Osteoblast (primary cell): ENCODE measurements around the gene SUGP2. TPM values are rescaled to one million over a fixed set of nuclear protein-coding genes. Genes with fewer than 3 reads are reported as not detected.
A peak's percentile ranks its signal among the peaks of the same experiment; 100 is the strongest.

Experiments used
- DNase-seq: peaks from one replicate; pipeline ENCODE4 v3.0.0; 2011; ENCODE audit warnings: low spot score, mixed read lengths; ENCODE audit not compliant: insufficient read length; ENCODE audit errors: missing footprints
- H2AFZ ChIP-seq: 2 replicates; pipeline ENCODE4 v1.6.0; 2011; ENCODE audit warnings: mild to moderate bottlenecking, low read length
- H3K27ac ChIP-seq: 2 replicates; pipeline ENCODE4 v1.5.1; 2011; ENCODE audit warnings: mild to moderate bottlenecking, low read depth, low read length, moderate library complexity
- H3K27me3 ChIP-seq: 2 replicates; pipeline ENCODE4 v1.6.0; 2012; ENCODE audit warnings: mild to moderate bottlenecking, control low read depth, inconsistent platforms, low read length, moderate library complexity; ENCODE audit not compliant: insufficient read depth
- H3K36me3 ChIP-seq: 2 replicates; pipeline ENCODE4 v1.5.1; 2011; ENCODE audit warnings: mild to moderate bottlenecking, low read length, control low read depth, moderate library complexity; ENCODE audit not compliant: insufficient read depth
- H3K4me1 ChIP-seq: 2 replicates; pipeline ENCODE4 v1.5.1; 2011; ENCODE audit warnings: mild to moderate bottlenecking, low read length, control low read depth, moderate library complexity; ENCODE audit not compliant: insufficient read depth
- H3K4me2 ChIP-seq: 2 replicates; pipeline ENCODE4 v1.6.0; 2011; ENCODE audit warnings: mild to moderate bottlenecking, low read length; ENCODE audit not compliant: insufficient read depth
- H3K4me3 ChIP-seq: fragments of 200-600 bp; sonication (generic); 3 replicates; pipeline ENCODE4 v1.5.1; 2012; ENCODE audit warnings: mild to moderate bottlenecking, low read length, inconsistent platforms; ENCODE audit not compliant: insufficient read depth
- H3K79me2 ChIP-seq: 2 replicates; pipeline ENCODE4 v1.6.0; 2012; ENCODE audit warnings: mild to moderate bottlenecking, low read length, control low read depth, inconsistent platforms; ENCODE audit not compliant: insufficient read depth
- H3K9me3 ChIP-seq: 2 replicates; pipeline ENCODE4 v1.5.1; 2011; ENCODE audit warnings: low read depth, low read length, control low read depth
- H4K20me1 ChIP-seq: 2 replicates; pipeline ENCODE4 v1.6.0; 2012; ENCODE audit warnings: mild to moderate bottlenecking, low read length, control low read depth; ENCODE audit not compliant: insufficient read depth
- CTCF ChIP-seq: IDR thresholded peaks from 2 replicates; pipeline ENCODE4 v1.5.1; 2011; ENCODE audit warnings: mild to moderate bottlenecking, low read depth, low read length, moderate library complexity; ENCODE audit errors: extremely low read depth
- total RNA-seq: library from RNA; depleted of rRNA; stranded (reverse); fragments of >200 nt; gene quantifications from 2 replicates; pipeline ENCODE4 v1.2.3, GENCODE V29; 2012

The SUGP2 gene
- total RNA-seq, 1 donor: 33.7 TPM

- peaks cover 6% of the 10 kb centered on the region for H3K4me1 ChIP-seq
- H3K4me3 ChIP-seq: no peak overlapping the region
- no peak for TF ChIP-seq CTCF
- no peaks in the 10 kb centered on the region for H3K9me3 ChIP-seq
- peak; percentile 92 for DNase-seq
- no peaks in the 10 kb centered on the region for H3K36me3 ChIP-seq
- H3K27me3 ChIP-seq: no peaks in the 10 kb centered on the region
- H3K27ac ChIP-seq: no peak overlapping the region
- H3K4me2 ChIP-seq: no peak overlapping the region
- no peaks in the 10 kb centered on the region for H3K79me2 ChIP-seq
- peaks cover 3% of the 10 kb centered on the region for H4K20me1 ChIP-seq
- H2AFZ ChIP-seq: no peak overlapping the region
Observed at GRCh38 chr19:18951721-18952281, 81.5 kb downstream of the SUGP2 start.

DNA sequence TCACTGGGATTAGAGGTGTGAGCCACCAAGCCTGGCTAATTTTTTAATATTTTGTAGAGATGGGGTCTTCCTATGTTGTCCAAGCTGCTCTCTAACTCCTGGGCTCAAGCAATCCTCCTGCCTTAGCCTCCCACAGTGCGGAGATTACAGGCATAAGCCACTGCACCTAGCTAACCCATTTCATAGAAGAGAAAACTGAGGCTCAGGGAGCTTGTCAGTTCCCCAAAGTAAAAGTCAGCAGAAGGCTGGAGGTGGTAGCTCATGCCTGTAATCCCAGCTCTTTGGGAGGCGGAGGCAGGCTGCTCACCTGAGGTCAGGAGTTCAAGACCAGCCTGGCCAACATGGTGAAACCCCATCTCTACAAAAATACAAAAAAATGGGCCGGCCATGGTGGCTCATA lies 83.5 kb downstream of the SUGP2 start:
- Histone ChIP-seq H3K9me3 (no peaks in the 10 kb centered on the region), H3K4me2 (no peak overlapping the region), H3K27ac (no peak overlapping the region), H3K79me2 (no peaks in the 10 kb centered on the region), H3K36me3 (peaks cover 4% of the 10 kb centered on the region), H4K20me1 (peaks cover 3% of the 10 kb centered on the region), H2AFZ (no peak overlapping the region), H3K4me3 (no peak overlapping the region), H3K4me1 (peaks cover 6% of the 10 kb centered on the region), H3K27me3 (no peaks in the 10 kb centered on the region)
- DNase-seq: no peak
- TF ChIP-seq CTCF: no peak

GRCh38 chr19:18948976-18949356 lies 84.4 kb downstream of the SUGP2 start:
- H3K27ac ChIP-seq: no peak overlapping the region
- peaks cover 3% of the 10 kb centered on the region for H4K20me1 ChIP-seq
- no peak overlapping the region for H3K4me2 ChIP-seq
- H3K79me2 ChIP-seq: no peaks in the 10 kb centered on the region
- no peak for TF ChIP-seq CTCF
- DNase-seq: peak; percentile 71
- H3K4me3 ChIP-seq: no peak overlapping the region
- no peaks in the 10 kb centered on the region for H3K27me3 ChIP-seq
- peaks cover 6% of the 10 kb centered on the region for H3K4me1 ChIP-seq
- H3K9me3 ChIP-seq: no peaks in the 10 kb centered on the region
- peaks cover 4% of the 10 kb centered on the region for H3K36me3 ChIP-seq
- H2AFZ ChIP-seq: no peak overlapping the region

GRCh38 chr19:18948075-18948975 lies 85.0 kb downstream of the SUGP2 start:
- Histone ChIP-seq H3K79me2 (no peaks in the 10 kb centered on the region), H3K36me3 (peaks cover 4% of the 10 kb centered on the region), H3K9me3 (no peaks in the 10 kb centered on the region), H4K20me1 (peaks cover 3% of the 10 kb centered on the region), H2AFZ (no peak overlapping the region), H3K4me3 (no peak overlapping the region), H3K27ac (no peak overlapping the region), H3K4me2 (no peak overlapping the region), H3K4me1 (peaks cover 6% of the 10 kb centered on the region), H3K27me3 (no peaks in the 10 kb centered on the region)
- no peak for TF ChIP-seq CTCF
- peak; percentile 62 for DNase-seq
